SK-N-SH treated with all-trans-retinoic acid at 6 μM for 48 hours (cell line): Measurements from ENCODE around the gene EHD4.

Experiments
- ARNTL ChIP-seq: fragments of 450-650 bp; formaldehyde crosslinking; IDR thresholded peaks from 2 replicates; pipeline ENCODE4 v1.5.0; 2020; ENCODE audit warnings: low read depth, mild to moderate bottlenecking, moderate library complexity, borderline replicate concordance
- CSRNP3 ChIP-seq: fragments of 250-450 bp; sonication (Bioruptor Pico); IDR thresholded peaks from 2 replicates; pipeline ENCODE4 v1.5.1; 2021; ENCODE audit warnings: mild to moderate bottlenecking, moderate library complexity
- ISL1 ChIP-seq: fragments of 250-450 bp; sonication (Bioruptor Pico); IDR thresholded peaks from 2 replicates; pipeline ENCODE4 v2.1.2; 2022; ENCODE audit warnings: mild to moderate bottlenecking, moderate library complexity
- PATZ1 ChIP-seq: fragments of 250-450 bp; sonication (Bioruptor Pico); IDR thresholded peaks from 2 replicates; pipeline ENCODE4 v1.8.0; 2020; ENCODE audit warnings: mild to moderate bottlenecking, moderate library complexity, borderline replicate concordance
- PPARA ChIP-seq: fragments of 250-450 bp; sonication (Bioruptor Pico); IDR thresholded peaks from 2 replicates; pipeline ENCODE4 v1.5.0; 2020; ENCODE audit warnings: mild to moderate bottlenecking, borderline replicate concordance
- RARB ChIP-seq: fragments of 250-450 bp; sonication (Bioruptor Pico); IDR thresholded peaks from 2 replicates; pipeline ENCODE4 v1.8.0; 2021; ENCODE audit warnings: mild to moderate bottlenecking, moderate library complexity
- TCF4 ChIP-seq: fragments of 250-450 bp; sonication (Bioruptor Pico); IDR thresholded peaks from 2 replicates; pipeline ENCODE4 v1.8.0; 2021; ENCODE audit warnings: mild to moderate bottlenecking, moderate library complexity, borderline replicate concordance
- ZC3H10 ChIP-seq: fragments of 250-450 bp; sonication (Bioruptor Pico); IDR thresholded peaks from 2 replicates; pipeline ENCODE4 v1.5.1; 2021; ENCODE audit warnings: mild to moderate bottlenecking, moderate library complexity
- ZFP3 ChIP-seq: fragments of 250-450 bp; sonication (Bioruptor Pico); IDR thresholded peaks from 2 replicates; pipeline ENCODE4 v1.5.0; 2020; ENCODE audit warnings: mild to moderate bottlenecking, moderate library complexity
- ZFP30 ChIP-seq: fragments of 450-650 bp; formaldehyde crosslinking; IDR thresholded peaks from 2 replicates; pipeline ENCODE4 v1.5.0; 2022; ENCODE audit warnings: mild to moderate bottlenecking, moderate library complexity
- ZNF70 ChIP-seq: fragments of 450-650 bp; formaldehyde crosslinking; IDR thresholded peaks from 2 replicates; pipeline ENCODE4 v1.5.0; 2020; ENCODE audit warnings: mild to moderate bottlenecking, moderate library complexity
- TF ChIP-seq, protein P1 (sequence below): fragments of 250-450 bp; sonication (Bioruptor Pico); IDR thresholded peaks from 2 replicates; pipeline ENCODE4 v1.8.0; 2021; ENCODE audit warnings: low read depth, mild to moderate bottlenecking, moderate library complexity, borderline replicate concordance
- TF ChIP-seq, protein P2 (sequence below): fragments of 250-450 bp; sonication (Bioruptor Pico); IDR thresholded peaks from 2 replicates; pipeline ENCODE4 v1.5.1; 2020; ENCODE audit warnings: low read depth, mild to moderate bottlenecking, moderate library complexity

- TF ChIP-seq PPARA (CRISPR knock-in tag) (no peak), ARNTL (no peak), ZFP3 (CRISPR knock-in tag) (no peak), ISL1 (CRISPR knock-in tag) (no peak), ZNF70 (CRISPR knock-in tag) (no peak), ZC3H10 (CRISPR knock-in tag) (no peak), ZFP30 (CRISPR knock-in tag) (no peak), PATZ1 (CRISPR knock-in tag) (no peak), TCF4 (CRISPR knock-in tag) (no peak), RARB (no peak), CSRNP3 (CRISPR knock-in tag) (no peak)
- TF ChIP-seq, protein P1, sequence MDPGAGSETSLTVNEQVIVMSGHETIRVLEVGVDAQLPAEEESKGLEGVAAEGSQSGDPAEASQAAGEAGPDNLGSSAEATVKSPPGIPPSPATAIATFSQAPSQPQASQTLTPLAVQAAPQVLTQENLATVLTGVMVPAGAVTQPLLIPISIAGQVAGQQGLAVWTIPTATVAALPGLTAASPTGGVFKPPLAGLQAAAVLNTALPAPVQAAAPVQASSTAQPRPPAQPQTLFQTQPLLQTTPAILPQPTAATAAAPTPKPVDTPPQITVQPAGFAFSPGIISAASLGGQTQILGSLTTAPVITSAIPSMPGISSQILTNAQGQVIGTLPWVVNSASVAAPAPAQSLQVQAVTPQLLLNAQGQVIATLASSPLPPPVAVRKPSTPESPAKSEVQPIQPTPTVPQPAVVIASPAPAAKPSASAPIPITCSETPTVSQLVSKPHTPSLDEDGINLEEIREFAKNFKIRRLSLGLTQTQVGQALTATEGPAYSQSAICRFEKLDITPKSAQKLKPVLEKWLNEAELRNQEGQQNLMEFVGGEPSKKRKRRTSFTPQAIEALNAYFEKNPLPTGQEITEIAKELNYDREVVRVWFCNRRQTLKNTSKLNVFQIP (CRISPR knock-in tag), result no peak
- TF ChIP-seq, protein P2, sequence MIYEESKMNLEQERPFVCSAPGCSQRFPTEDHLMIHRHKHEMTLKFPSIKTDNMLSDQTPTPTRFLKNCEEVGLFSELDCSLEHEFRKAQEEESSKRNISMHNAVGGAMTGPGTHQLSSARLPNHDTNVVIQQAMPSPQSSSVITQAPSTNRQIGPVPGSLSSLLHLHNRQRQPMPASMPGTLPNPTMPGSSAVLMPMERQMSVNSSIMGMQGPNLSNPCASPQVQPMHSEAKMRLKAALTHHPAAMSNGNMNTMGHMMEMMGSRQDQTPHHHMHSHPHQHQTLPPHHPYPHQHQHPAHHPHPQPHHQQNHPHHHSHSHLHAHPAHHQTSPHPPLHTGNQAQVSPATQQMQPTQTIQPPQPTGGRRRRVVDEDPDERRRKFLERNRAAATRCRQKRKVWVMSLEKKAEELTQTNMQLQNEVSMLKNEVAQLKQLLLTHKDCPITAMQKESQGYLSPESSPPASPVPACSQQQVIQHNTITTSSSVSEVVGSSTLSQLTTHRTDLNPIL (CRISPR knock-in tag), result no peak
Measured at GRCh38 chr15:41884458-41884857, 87.9 kb downstream of the EHD4 start.
